Measurements from ENCODE around the gene IRAG1. TPM values are rescaled to one million over a fixed set of nuclear protein-coding genes. Genes with fewer than 3 reads are reported as not detected.
"Not testable (repeated sequence)": the region's sequence is repeated elsewhere in the genome, so short reads cannot be mapped to it uniquely, and the experiment has no call there.

IRAG1 gene
- total and polyA plus RNA-seq, 4 donors, result 92.3 to 518 (median 162) TPM

- H3K27ac ChIP-seq (ENCODE audit: low read depth in 1 of 2, low read length in 2 of 2), result peak overlapping the region; percentile 58 to 92
- no peaks in the 10 kb centered on the region for H3K9me3 ChIP-seq (ENCODE audit: control insufficient read depth, low read length)
- intact Hi-C loops (cut with DNase I), result loop anchor here (5.0 kb wide), 3 partner anchors 37 to 122 kb away; no protein-coding TSS in a partner anchor
- H3K36me3 ChIP-seq (ENCODE audit: control insufficient read depth in 1 of 2, insufficient read depth in 2 of 2, low read length in 1 of 2), result no peaks in the 10 kb centered on the region
- no peak for ATAC-seq (ENCODE audit: low FRiP score)
- WGBS, 2 donors, result 71% methylated on average over 4 of the region's 4 CpGs
- no peaks in the 10 kb centered on the region for H3K27me3 ChIP-seq (ENCODE audit: control insufficient read depth in 1 of 2, insufficient read depth in 2 of 2, low read length in 1 of 2)
- H3K4me3 ChIP-seq (ENCODE audit: low read length in 2 of 2), result no peak overlapping the region
- peaks cover 0 to 5% of the 10 kb centered on the region in 2 donors for H3K4me1 ChIP-seq (ENCODE audit: control insufficient read depth in 1 of 2, insufficient read depth in 2 of 2, low read length in 2 of 2)
- DNase-seq, result no peak
Measured at GRCh38 chr11:10694486-10695239, 1.1 kb upstream of the IRAG1 start.

- Histone ChIP-seq H3K36me3 (ENCODE audit: control insufficient read depth in 1 of 2, insufficient read depth in 2 of 2, low read length in 1 of 2) (no peaks in the 10 kb centered on the region), H3K27ac (ENCODE audit: low read depth in 1 of 2, low read length in 2 of 2) (peak overlapping the region; percentile 70 to 99), H3K9me3 (ENCODE audit: control insufficient read depth, low read length) (no peaks in the 10 kb centered on the region), H3K27me3 (ENCODE audit: control insufficient read depth in 1 of 2, insufficient read depth in 2 of 2, low read length in 1 of 2) (no peaks in the 10 kb centered on the region), H3K4me1 (ENCODE audit: control insufficient read depth in 1 of 2, insufficient read depth in 2 of 2, low read length in 2 of 2) (peaks cover 0 to 9% of the 10 kb centered on the region in 2 donors), H3K4me3 (ENCODE audit: low read length in 2 of 2) (peak overlapping the region; percentile 87 to 98)
- 0 to 9% methylated on average over 7 of the region's 7 CpGs for WGBS, 2 donors
- ATAC-seq (ENCODE audit: low FRiP score), result no peak
- intact Hi-C loops (cut with DNase I), result loop anchor here (5.0 kb wide), 3 partner anchors 35 to 120 kb away; no protein-coding TSS in a partner anchor
- DNase-seq, result no peak
Measured at GRCh38 chr11:10692531-10693115, 932 bp downstream of the IRAG1 start.

- DNase-seq (no peak), ATAC-seq (ENCODE audit: low FRiP score) (no peak)
- Histone ChIP-seq H3K9me3 (ENCODE audit: control insufficient read depth, low read length) (no peaks in the 10 kb centered on the region), H3K27me3 (ENCODE audit: control insufficient read depth in 1 of 2, insufficient read depth in 2 of 2, low read length in 1 of 2) (no peaks in the 10 kb centered on the region), H3K36me3 (ENCODE audit: control insufficient read depth in 1 of 2, insufficient read depth in 2 of 2, low read length in 1 of 2) (peaks cover 0 to 7% of the 10 kb centered on the region in 2 donors), H3K4me3 (ENCODE audit: low read length in 2 of 2) (peak overlapping the region; percentile 39 to 61), H3K4me1 (ENCODE audit: control insufficient read depth in 1 of 2, insufficient read depth in 2 of 2, low read length in 2 of 2) (peaks cover 5 to 8% of the 10 kb centered on the region in 2 donors), H3K27ac (ENCODE audit: low read depth in 1 of 2, low read length in 2 of 2) (peak overlapping the region in 1 of 2 donors; percentile 53)
- intact Hi-C loops (cut with DNase I), result loop anchor here in 1 of 2 donors (5.0 kb wide), 1 partner anchor 44 kb away; no protein-coding TSS in a partner anchor
- WGBS, 2 donors, result 48 to 73% methylated on average over 2 of the region's 2 CpGs
Measured at GRCh38 chr11:10688401-10688800, 5.2 kb downstream of the IRAG1 start.

- Histone ChIP-seq H3K4me1 (ENCODE audit: control insufficient read depth in 1 of 2, insufficient read depth in 2 of 2, low read length in 2 of 2) (peaks cover 5 to 12% of the 10 kb centered on the region in 2 donors), H3K36me3 (ENCODE audit: control insufficient read depth in 1 of 2, insufficient read depth in 2 of 2, low read length in 1 of 2) (peaks cover 0 to 7% of the 10 kb centered on the region in 2 donors), H3K4me3 (ENCODE audit: low read length in 2 of 2) (no peak overlapping the region)
Measured at GRCh38 chr11:10686311-10686710, 7.2 kb downstream of the IRAG1 start.

GRCh38 chr11:10683429-10683828, 10.1 kb downstream of the IRAG1 start:
- DNase-seq, result no peak
- ATAC-seq (ENCODE audit: low FRiP score), result no peak
- H3K4me1 ChIP-seq (ENCODE audit: control insufficient read depth in 1 of 2, insufficient read depth in 2 of 2, low read length in 2 of 2), result peaks cover under 1 to 19% of the 10 kb centered on the region in 2 donors

More at GRCh38 chr11:10686311-10686710, 7.2 kb downstream of the IRAG1 start:
- Histone ChIP-seq H3K27me3 (ENCODE audit: control insufficient read depth in 1 of 2, insufficient read depth in 2 of 2, low read length in 1 of 2) (no peaks in the 10 kb centered on the region), H3K27ac (ENCODE audit: low read depth in 1 of 2, low read length in 2 of 2) (peak overlapping the region; percentile 13 to 61), H3K9me3 (ENCODE audit: control insufficient read depth, low read length) (no peaks in the 10 kb centered on the region)
- intact Hi-C loops (cut with DNase I), result loop anchor here in 1 of 2 donors (5.0 kb wide), 1 partner anchor 46 kb away; no protein-coding TSS in a partner anchor
- ATAC-seq (ENCODE audit: low FRiP score), result no peak
- DNase-seq, result no peak
- 0 to 13% methylated on average over 1 of the region's 1 CpG for WGBS, 2 donors

GRCh38 chr11:10680956-10681487, 12.5 kb downstream of the IRAG1 start:
- WGBS, 2 donors, result 45 to 47% methylated on average over 3 of the region's 3 CpGs
- Histone ChIP-seq H3K4me1 (ENCODE audit: control insufficient read depth in 1 of 2, insufficient read depth in 2 of 2, low read length in 2 of 2) (peaks cover 6 to 22% of the 10 kb centered on the region in 2 donors), H3K4me3 (ENCODE audit: low read length in 2 of 2) (no peak overlapping the region), H3K9me3 (ENCODE audit: control insufficient read depth, low read length) (no peaks in the 10 kb centered on the region), H3K36me3 (ENCODE audit: control insufficient read depth in 1 of 2, insufficient read depth in 2 of 2, low read length in 1 of 2) (peaks cover 0 to 4% of the 10 kb centered on the region in 2 donors), H3K27ac (ENCODE audit: low read depth in 1 of 2, low read length in 2 of 2) (peak overlapping the region; percentile 59 to 89), H3K27me3 (ENCODE audit: control insufficient read depth in 1 of 2, insufficient read depth in 2 of 2, low read length in 1 of 2) (no peaks in the 10 kb centered on the region)
- intact Hi-C loops (cut with DNase I), result no loop called here
- no peak for ATAC-seq (ENCODE audit: low FRiP score)
- DNase-seq, result no peak

More at GRCh38 chr11:10683429-10683828, 10.1 kb downstream of the IRAG1 start:
- no peak overlapping the region for H3K4me3 ChIP-seq (ENCODE audit: low read length in 2 of 2)
- H3K9me3 ChIP-seq (ENCODE audit: control insufficient read depth, low read length), result no peaks in the 10 kb centered on the region
- intact Hi-C loops (cut with DNase I), result no loop called here
- H3K27ac ChIP-seq (ENCODE audit: low read depth in 1 of 2, low read length in 2 of 2), result peak overlapping the region in 1 of 2 donors; percentile 14
- H3K36me3 ChIP-seq (ENCODE audit: control insufficient read depth in 1 of 2, insufficient read depth in 2 of 2, low read length in 1 of 2), result peaks cover 0 to 7% of the 10 kb centered on the region in 2 donors
- H3K27me3 ChIP-seq (ENCODE audit: control insufficient read depth in 1 of 2, insufficient read depth in 2 of 2, low read length in 1 of 2), result no peaks in the 10 kb centered on the region
- 0 to 6% methylated on average over 1 of the region's 1 CpG for WGBS, 2 donors

GRCh38 chr11:10680279-10680678, 13.3 kb downstream of the IRAG1 start:
- H3K4me3 ChIP-seq (ENCODE audit: low read length in 2 of 2); intact Hi-C loops (cut with DNase I); H3K36me3 ChIP-seq (ENCODE audit: control insufficient read depth in 1 of 2, insufficient read depth in 2 of 2, low read length in 1 of 2); H3K27me3 ChIP-seq (ENCODE audit: control insufficient read depth in 1 of 2, insufficient read depth in 2 of 2, low read length in 1 of 2); DNase-seq; H3K9me3 ChIP-seq (ENCODE audit: control insufficient read depth, low read length); ATAC-seq (ENCODE audit: low FRiP score): not testable (repeated sequence)
- Histone ChIP-seq H3K27ac (ENCODE audit: low read depth in 1 of 2, low read length in 2 of 2) (peak overlapping the region; percentile 38 to 55), H3K4me1 (ENCODE audit: control insufficient read depth in 1 of 2, insufficient read depth in 2 of 2, low read length in 2 of 2) (peaks cover 6 to 17% of the 10 kb centered on the region in 2 donors)
- WGBS, 2 donors, result 75 to 89% methylated on average over 1 of the region's 1 CpG

GRCh38 chr11:10679644-10680043, 13.9 kb downstream of the IRAG1 start:
- intact Hi-C loops (cut with DNase I), result no loop called here
- Histone ChIP-seq H3K27ac (ENCODE audit: low read depth in 1 of 2, low read length in 2 of 2) (peak overlapping the region; percentile 30 to 61), H3K4me3 (ENCODE audit: low read length in 2 of 2) (no peak overlapping the region), H3K9me3 (ENCODE audit: control insufficient read depth, low read length) (no peaks in the 10 kb centered on the region), H3K4me1 (ENCODE audit: control insufficient read depth in 1 of 2, insufficient read depth in 2 of 2, low read length in 2 of 2) (peaks cover 6 to 17% of the 10 kb centered on the region in 2 donors), H3K36me3 (ENCODE audit: control insufficient read depth in 1 of 2, insufficient read depth in 2 of 2, low read length in 1 of 2) (peaks cover 0 to 3% of the 10 kb centered on the region in 2 donors), H3K27me3 (ENCODE audit: control insufficient read depth in 1 of 2, insufficient read depth in 2 of 2, low read length in 1 of 2) (no peaks in the 10 kb centered on the region)
- ATAC-seq (ENCODE audit: low FRiP score), result no peak
- DNase-seq, result no peak
- WGBS, 2 donors, result 51 to 64% methylated on average over 4 of the region's 4 CpGs

Measured in aorta (tissue), 5 donors.